Eye (tissue), 1 donor: ENCODE data around the gene SUGP1.

ENCODE experiments used
- DNase-seq: peaks from one replicate; pipeline ENCODE4 v3.0.0-alpha.2; 2015

Gene SUGP1

GRCh38 chr19:19294914-19295313, 25.4 kb downstream of the SUGP1 start:
- no peak for DNase-seq

DNA sequence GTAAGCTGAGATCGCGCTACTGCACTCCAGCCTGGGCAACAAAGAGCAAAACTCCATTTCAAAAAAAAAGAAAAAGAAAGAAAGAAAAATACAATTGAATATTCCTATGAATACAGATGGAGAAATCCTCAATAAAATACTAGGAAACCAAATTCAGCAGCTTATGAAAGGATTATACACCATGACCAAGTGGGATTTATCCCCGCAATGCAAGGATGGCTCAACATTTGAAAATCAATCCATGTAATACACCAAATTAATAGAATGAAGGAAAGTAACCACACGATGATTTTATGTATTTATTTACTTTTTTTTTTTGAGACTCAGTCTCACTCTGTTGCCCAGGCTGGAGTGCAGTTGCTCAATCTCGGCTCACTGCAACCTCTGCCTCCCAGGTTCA, 27.7 kb downstream of the SUGP1 start:
- DNase-seq: no peak

DNA sequence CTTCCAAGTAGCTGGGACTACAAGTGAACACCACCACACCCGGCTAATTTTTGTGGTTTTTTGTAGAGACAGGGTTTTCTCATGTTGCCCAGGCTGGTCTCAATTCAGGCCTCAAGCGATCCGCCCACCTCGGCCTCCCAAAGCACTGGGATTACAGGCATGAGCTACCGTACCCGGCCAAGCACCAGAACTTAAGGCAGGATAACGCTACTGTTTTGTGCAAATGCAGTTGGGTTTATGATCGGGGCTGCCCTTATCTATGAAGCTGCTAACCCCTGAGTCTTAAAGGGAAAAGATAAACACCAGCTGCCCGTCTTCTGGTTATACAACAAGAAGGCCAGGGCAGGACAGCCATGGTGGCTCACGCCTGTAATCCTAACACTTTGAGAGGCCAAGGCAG, 34.6 kb downstream of the SUGP1 start:
- no peak for DNase-seq

DNA sequence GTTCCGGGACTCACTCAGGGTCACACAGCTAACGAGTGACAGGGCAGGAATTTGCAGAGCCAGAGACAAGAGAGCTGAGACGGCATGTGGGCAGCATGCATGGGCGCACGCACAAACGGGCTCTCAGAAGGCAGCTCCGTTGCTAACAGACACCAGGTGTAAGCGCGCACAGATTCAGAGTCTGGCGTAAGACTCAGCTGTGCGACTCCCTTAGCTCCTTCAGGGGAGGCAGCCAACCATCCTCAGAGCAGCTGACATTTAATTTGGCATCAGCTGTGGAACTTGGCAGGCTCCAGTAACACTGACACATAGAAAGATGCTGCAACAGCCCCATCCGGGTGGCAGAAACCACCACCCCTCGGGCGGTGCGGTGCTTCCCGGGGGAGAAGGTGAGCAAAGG, 39.7 kb downstream of the SUGP1 start:
- DNase-seq: peak; percentile 45

DNA sequence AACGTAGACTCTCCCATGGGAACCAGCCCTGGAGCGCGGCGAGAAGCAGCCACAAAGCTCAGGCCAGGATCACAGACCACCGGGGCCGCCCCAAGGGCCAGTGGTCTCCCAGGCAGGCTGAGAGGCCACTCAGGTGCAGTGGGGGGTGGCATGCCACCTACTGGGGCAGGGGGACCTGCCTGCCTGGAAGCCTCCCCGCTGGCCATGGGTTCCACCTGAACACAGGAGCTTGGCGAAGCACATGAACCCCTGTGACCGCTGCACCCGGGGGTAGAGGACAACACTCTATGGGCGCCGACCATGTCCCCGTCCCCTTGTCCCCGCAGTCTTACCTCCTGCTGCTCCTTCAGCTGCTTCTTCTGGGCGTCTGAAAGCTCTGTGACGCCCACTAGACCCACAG, 40.5 kb downstream of the SUGP1 start:
- DNase-seq: no peak

- no peak for DNase-seq
Measured at GRCh38 chr19:19279062-19279612, 41.2 kb downstream of the SUGP1 start.

DNA sequence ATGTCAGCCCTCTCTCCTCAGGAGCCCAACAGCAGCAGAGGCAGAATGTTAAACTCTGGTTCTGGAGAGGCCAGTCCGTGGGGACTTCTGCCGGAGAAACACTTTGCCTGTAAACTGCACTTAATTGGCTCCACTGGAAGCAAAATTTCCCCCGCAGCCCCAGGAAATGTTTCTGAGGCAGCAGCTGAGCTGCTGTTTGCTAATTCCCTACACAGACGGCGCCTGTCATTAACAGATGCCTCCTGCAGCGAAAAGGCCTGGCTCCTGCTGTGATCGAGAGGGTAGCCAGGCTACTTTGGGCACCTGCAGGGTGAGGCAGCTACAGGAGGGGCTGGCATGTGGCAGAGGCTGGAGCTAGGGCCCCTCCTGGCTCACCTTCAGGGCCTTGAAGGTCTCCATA, 42.0 kb downstream of the SUGP1 start:
- no peak for DNase-seq

GRCh38 chr19:19276851-19277250, 43.5 kb downstream of the SUGP1 start:
- no peak for DNase-seq

GRCh38 chr19:19276386-19276785, 43.9 kb downstream of the SUGP1 start:
- DNase-seq: no peak

DNA sequence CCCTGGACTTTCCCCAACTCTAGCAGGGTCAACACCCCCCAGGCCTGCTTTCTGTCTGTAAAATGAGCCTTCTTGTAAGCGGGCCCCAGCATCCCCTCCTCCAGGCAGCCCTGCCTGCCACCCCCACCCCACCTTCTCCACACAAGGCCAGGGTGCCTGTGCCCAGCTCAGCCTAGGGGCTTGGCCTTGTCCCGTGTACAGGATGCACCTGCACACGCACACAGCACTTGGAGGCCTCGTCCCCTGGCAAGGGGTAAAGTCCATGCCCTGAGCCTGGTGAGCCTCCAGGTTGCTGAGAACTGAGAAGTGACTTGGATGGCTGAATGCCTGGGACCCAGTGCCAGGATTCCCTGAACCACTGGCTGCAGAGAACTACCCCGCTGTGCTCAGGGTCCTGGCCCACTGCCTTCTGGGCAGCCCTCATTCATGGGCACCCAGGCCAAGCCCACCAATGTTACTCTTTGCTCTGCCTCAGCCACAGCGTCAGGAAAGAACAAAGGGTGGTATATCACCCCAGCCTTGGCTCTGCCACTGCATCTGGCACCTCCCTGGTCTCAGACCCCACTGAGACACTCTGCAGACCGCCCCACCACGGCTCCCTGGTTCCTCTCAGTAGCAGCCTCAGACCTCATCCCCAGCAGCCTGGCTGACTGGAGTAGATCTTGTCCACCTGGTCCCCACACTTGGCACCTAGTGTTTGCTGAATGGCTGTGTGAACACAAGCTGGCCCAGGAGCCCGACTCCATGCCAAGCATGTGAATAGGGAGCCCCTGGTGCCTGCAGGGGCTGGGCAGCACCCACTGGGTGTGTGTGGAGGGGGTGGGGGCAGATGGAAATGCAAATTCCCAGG, 45.4 kb downstream of the SUGP1 start:
- no peak for DNase-seq

DNA sequence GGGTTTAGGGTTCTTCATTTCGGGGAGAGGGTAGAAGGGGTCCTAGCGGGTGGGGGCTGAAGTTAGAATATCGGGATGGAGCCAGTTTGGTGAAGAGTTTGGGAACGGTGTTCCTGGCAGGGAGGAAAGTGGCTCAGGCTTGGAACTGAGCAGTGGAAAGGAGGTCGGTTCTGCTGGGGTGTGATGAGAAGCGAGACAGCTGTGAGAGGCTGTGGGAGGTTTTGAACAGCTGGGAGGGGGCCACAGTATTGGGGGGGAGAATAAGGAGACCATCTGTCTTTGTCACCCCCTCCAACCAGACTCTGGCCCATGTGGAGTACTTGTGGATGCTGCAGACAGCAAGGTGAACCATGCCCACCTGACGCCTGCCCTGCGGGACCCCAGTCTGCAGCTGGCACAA, 46.2 kb downstream of the SUGP1 start:
- DNase-seq: no peak

DNA sequence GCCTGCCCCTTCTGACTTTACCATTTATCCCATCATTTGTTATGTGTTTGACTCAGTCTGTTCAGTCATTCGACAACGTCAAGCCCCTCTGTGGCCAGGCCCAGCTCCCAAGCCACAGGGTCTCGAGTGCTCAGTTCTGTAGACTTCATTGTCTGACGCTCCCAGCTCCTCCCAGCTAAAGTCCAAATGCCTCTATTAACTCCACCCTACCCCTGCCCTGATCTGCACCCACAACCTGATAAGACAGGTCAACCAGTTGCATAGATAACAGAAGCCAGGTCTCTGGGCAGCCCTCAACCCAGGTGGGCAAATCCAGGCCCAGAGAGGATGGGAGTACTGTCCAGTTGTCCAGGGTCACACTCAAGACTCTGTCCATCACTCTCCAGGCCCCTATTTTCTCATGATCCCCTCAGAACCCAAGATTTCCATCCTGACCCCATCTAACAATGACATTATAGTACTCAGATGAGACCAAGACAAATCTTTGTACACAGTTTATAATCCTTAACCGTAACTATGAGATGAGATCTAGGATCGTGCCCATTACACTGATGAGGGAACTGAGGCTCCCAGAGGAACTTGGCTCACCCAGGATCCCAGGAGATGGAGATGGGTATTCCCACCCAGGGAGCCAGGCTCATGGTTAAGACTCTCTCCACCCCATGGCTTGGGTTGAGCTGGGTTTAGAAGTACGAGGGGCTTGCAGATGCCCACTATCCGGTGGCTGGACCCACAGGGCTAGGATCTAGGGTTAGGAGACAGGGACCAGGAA, 48.3 kb downstream of the SUGP1 start:
- DNase-seq: no peak

- DNase-seq: no peak
Measured at GRCh38 chr19:19270749-19271571, 49.3 kb downstream of the SUGP1 start.

DNA sequence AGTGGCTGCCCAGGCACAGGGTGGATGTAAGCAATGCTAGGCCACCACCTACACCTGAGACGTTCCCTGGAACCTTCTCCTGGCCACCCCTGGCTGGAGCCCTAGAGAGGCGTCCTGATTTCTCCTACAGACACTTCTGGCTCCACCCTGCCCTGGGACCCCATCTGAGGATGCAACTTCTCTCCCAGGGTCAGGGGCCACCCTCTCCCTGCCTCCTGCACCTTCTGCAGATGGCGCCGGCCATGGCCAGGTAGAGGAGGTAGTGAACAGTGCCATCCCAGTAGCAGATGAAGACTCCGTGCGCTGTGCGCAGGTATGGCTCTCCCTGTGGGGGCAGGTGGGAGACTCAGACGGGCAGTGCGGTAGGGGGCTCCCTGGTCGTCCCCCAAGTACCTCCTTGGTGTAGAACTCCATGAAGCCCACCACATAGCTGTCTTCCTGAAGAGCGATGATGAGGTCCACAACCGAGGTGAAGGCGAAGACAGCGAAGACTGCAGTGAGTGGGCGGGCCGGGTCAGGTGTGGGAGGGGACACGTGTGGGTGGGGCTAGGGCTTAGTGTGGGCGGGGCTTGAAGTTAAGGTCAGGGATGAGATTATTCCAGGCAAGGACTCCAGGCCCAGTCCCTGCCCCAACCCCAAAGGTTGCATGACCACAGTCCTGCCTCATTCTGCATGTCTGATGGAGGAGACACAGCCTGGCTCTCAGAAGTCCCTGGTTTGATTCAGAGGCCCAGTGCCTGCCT, 50.2 kb downstream of the SUGP1 start:
- no peak for DNase-seq

- DNase-seq: no peak
Measured at GRCh38 chr19:19268453-19269385, 51.6 kb downstream of the SUGP1 start.

DNA sequence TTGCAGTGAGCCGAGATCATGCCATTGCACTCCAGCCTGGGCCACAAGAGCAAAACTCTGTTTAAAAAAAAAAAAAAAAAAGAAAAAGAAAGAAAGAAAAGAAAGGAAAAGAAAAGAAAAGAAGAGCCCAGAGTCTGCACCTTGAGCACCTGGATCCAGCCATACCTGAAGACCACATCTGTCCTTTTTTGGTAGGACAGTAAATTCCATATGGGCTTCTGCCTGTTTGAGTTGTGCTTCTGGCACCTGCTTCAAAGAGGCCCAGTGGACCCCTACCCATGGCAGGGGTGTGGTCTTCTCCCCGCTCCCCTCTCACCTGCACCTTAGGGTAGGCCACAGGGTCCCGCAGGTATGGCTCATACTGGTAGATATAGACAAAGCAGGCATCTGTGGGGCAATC, 53.0 kb downstream of the SUGP1 start:
- DNase-seq: no peak

DNA sequence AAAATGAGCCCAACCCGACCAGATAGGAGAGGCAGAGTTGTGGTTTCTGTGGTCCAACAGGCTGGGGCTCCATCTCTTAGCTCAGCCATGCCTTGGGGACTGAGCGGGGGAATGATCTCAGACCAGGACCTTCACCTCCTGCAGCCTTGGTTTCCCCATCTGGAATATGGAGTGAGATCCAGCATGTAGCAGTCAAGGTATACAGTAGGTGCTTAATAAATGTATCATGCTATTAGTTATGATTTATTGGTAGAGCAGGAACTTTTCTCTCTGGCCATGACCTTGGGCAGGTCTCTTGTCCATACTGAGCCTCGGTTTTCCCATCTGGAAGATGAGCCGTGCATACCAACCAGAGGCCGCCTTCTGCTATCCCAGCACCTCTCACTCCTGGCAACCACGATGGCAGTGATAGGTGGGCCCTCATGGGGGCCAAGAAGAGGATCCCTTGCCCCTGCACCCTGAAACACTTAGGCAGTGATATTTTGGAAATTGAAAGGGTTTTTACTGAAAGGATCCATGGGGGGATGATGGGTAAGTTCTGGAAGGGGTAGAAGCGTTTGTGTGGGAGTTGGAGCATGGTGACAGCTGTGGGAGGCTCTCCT, 56.3 kb downstream of the SUGP1 start:
- DNase-seq: no peak

GRCh38 chr19:19262190-19263057, 57.9 kb downstream of the SUGP1 start:
- no peak for DNase-seq

- DNase-seq: peak; percentile 67
Measured at GRCh38 chr19:19261350-19262189, 58.7 kb downstream of the SUGP1 start.
